Bone marrow (tissue), 2 donors: ENCODE measurements around the gene DYRK1A.

Experiments
- DNase-seq, 2 donors: peaks; one replicate each; lab custom pipeline; 2025; lab: John Stamatoyannopoulos, UW

Gene DYRK1A

DNA sequence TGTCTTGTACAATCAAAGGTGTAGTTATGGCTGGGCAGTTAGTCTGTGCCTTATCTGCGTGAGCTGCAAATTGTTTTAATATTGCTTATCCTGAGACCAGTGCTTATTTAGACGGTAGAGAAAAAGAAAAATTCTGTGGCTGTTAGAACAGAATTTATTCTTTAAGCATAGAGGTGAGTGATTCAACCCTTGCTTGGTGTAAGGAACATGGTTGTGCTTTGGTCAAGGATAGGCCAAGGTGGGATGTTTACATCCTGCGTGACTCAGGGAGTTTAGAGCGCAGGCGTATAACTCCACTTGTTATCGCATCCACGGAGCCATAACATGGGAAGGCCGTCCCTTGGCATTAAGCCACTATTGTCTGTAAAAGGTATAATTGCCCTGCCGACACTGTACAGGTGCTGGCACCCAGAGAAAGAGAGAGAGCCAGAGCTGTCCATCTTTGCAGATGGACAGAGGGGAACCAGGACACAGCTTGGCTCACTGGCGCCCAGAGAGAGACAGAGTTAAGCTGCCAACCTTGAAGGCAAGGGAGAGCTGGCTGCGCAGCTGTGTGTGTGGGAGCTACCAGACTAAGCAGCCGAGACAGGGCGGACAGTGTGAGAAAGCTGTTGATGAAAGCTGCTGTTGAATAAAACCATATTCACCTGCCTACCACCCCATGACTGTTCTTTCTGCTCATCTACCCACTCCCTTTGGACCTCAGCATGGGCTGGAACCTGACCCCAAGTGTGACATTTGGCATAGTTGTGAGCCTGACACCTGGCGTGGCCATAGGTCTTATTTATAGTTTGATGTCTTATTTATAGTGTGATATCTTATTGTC is 200.4 kb downstream of the DYRK1A start:
- no peak for DNase-seq

DNA sequence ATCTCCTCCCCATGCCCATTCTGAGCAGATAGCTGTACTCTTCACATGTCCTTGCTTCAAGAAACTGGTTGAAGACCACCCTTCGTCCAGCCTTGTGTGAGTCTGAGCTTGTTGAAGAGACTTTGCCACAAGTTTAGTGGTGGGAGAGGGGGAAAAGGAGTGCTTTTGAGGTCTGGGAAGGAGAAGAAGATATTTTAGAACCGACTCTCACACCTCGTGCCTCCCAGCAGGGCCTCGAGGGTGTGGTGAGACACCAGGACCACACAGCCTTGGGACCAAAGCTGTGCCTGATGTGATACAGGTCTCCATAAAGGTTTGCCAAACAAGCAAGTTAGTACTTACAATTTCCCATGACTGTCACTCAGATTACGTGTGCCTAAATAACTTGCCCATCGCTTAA is 201.8 kb downstream of the DYRK1A start:
- DNase-seq = no peak

DNA sequence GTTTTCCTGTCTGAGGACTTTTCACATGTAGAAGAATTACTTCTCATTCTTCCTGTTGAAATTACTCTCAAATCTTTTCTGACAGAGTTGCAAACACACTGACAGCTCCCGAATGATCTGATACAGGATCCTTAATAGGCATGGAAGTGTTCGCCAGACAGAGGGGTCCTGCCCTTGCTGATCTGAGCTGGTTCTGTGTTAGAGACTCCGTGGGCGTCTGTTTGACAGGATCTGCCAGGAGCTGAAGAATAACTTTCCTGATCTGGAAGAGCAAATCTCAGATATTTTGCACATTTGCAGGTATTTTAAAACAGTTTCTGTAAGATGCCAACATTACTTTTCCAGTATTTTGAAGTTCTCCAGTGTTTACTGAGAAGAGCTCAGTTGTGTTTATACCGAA is 202.3 kb downstream of the DYRK1A start:
- DNase-seq = no peak

DNA sequence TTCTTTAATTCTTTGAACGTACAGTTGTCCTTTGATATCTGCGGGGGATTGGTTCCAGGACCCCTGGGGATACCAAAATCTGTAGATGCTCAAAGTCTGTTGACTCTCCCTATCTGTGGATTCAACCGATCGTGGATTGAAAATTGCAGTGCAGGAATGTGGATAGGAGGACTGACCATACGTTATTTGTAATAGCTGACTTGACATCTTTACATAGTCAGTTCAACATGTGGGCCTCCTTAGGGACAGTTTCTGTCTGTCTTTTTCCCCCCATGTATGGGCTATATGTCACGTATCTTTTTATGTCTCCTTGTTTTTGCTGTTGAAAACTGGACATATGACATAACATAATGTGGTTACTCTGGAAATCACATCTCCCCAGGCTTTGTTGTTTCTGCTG is 204.9 kb downstream of the DYRK1A start:
- no peak for DNase-seq

DNA sequence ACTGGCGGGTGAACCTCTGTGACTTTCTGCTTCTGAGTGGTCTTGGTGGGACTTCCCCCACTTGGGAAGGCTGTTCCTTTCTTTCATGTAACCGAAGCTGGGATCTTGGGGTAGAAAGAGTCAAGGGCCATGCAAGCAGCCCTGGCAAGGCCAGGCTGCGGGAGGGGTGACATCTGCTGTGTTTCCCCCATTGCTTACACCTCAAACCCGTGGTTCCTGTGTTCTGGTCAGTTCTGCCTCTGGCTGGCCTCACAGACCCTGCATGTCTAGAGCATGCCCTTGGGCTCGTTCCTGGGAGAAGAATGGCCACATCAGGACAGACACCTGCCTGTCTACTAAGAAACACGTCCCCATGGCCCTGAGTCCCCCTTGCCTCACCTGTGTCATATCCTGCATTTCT is 207.7 kb downstream of the DYRK1A start:
- DNase-seq = no peak

DNA sequence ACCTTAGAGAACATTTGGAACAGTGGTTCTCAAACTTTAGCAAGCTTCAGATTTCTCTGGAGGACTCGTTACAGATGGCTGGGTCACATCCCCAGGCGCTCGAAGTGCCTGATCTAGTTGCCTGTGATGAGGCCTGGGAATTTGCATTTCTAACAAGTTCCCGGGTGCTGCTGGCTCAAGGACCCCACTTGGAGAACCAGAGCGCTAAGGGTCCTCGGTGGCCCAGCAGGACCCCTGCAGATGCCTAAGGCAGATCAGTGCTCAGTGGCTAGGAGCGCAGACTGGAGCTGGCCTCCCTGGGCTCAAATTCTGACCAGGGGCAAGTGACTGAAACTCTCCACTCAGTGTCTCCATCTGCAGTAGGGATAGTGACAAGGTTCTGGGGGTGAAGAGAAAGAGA is 208.2 kb downstream of the DYRK1A start:
- no peak for DNase-seq

DNA sequence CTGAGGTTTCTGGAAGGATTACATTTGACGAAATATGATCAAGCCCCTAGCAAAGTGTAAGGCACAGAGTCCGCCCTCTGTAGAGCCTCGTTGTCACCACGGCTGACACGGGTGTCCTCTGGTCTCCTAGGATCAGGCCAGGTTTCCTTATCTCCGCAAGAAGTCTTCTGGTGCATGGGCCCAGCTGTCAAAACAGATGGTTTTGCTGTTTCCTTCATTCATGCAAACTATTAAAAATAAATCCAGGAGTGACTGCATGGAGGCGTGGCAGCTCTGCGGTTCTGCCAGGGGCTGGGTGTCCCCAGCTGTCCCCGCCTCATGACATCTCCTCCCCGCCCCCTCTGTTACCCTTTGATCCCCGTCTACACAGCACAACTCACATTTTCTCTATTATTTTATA is 209.0 kb downstream of the DYRK1A start:
- DNase-seq = no peak
